HL-60 (cell line): ENCODE data around the gene IQSEC3.

ENCODE experiments used
- DNase-seq, 2 experiments: peaks; one replicate each; pipeline ENCODE4 v3.0.0-alpha.2; 2010 to 2020; ENCODE audit warnings: low read depth in 1 of 2, low spot score in 1 of 2
- H3K27ac ChIP-seq: fragments of 250-450 bp; sonication (Bioruptor Pico); replicated peaks from 2 replicates; pipeline ENCODE4 v1.5.1; 2020; ENCODE audit warnings: mild to moderate bottlenecking, moderate library complexity
- H3K27me3 ChIP-seq: fragments of 250-450 bp; sonication (Bioruptor Pico); 2 replicates; pipeline ENCODE4 v1.5.1; 2021; ENCODE audit warnings: mild to moderate bottlenecking, moderate library complexity; ENCODE audit not compliant: insufficient read depth, poor library complexity, severe bottlenecking
- H3K4me3 ChIP-seq: replicated peaks from 2 replicates; pipeline ENCODE4 v1.5.1; 2011; ENCODE audit warnings: mild to moderate bottlenecking, control low read depth, low read length; ENCODE audit not compliant: insufficient read depth
- CTCF ChIP-seq: IDR thresholded peaks from one replicate; pipeline ENCODE4 v1.5.1; 2011; ENCODE audit warnings: low read length, control low read depth, inconsistent platforms; ENCODE audit not compliant: insufficient read depth
- GABPA ChIP-seq: IDR thresholded peaks from 2 replicates; pipeline ENCODE4 v1.6.1; 2012; ENCODE audit warnings: low read depth
- POLR2AphosphoS5 ChIP-seq: IDR thresholded peaks from 2 replicates; pipeline ENCODE4 v1.6.1; 2012; ENCODE audit warnings: low read depth
- REST ChIP-seq: IDR thresholded peaks from 2 replicates; pipeline ENCODE4 v1.6.1; 2012; ENCODE audit warnings: low read depth; ENCODE audit not compliant: insufficient replicate concordance
- SPI1 ChIP-seq: IDR thresholded peaks from 2 replicates; pipeline ENCODE4 v1.6.1; 2012; ENCODE audit warnings: low read depth, mild to moderate bottlenecking, borderline replicate concordance

Gene IQSEC3

GRCh38 chr12:181921-182320, 115.4 kb downstream of the IQSEC3 start:
- TF ChIP-seq CTCF (no peak), SPI1 (no peak), REST (no peak), POLR2AphosphoS5 (no peak), GABPA (no peak)
- Histone ChIP-seq H3K4me3 (no peak overlapping the region), H3K27ac (no peak overlapping the region), H3K27me3 (no peaks in the 10 kb centered on the region)
- DNase-seq, result no peak

GRCh38 chr12:182381-182892, 115.9 kb downstream of the IQSEC3 start:
- Histone ChIP-seq H3K27me3 (no peaks in the 10 kb centered on the region), H3K4me3 (no peak overlapping the region), H3K27ac (no peak overlapping the region)
- DNase-seq, result no peak
- TF ChIP-seq CTCF, result no peak
- TF ChIP-seq GABPA, result no peak
- no peak for TF ChIP-seq POLR2AphosphoS5
- no peak for TF ChIP-seq SPI1
- TF ChIP-seq REST, result no peak

GRCh38 chr12:184811-185575, 118.4 kb downstream of the IQSEC3 start:
- no peak for TF ChIP-seq CTCF
- no peak for TF ChIP-seq SPI1
- no peak for TF ChIP-seq POLR2AphosphoS5
- no peak for TF ChIP-seq REST
- TF ChIP-seq GABPA, result no peak
- Histone ChIP-seq H3K27me3 (no peaks in the 10 kb centered on the region), H3K27ac (no peak overlapping the region), H3K4me3 (no peak overlapping the region)
- DNase-seq, result no peak
